ENCODE results near the gene TRA2B. TPM values are rescaled to one million over a fixed set of nuclear protein-coding genes. Genes with fewer than 3 reads are reported as not detected.

Gene TRA2B
- total RNA-seq, 1 experiment from 2014 or later = 328 TPM

DNA sequence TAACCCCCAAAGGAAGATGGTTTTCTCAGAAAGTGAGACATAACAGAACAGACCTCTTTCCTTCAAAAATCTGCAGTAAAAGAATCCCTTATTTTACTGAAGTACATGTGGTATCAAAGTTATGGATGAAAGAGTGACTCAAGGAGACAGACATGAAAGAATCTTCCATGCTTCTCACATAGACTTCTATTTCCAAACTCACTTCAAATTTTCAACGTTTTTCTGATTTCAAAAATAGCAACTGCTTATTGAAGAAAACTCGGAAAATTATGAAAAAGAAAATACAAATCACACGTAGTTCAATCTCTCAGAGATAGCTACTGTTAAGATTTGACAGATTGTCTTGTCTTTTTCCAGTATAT lies 39.8 kb upstream of the TRA2B start:
- H3K36me3 ChIP-seq (ENCODE audit: insufficient read depth, low read length) = no peaks in the 10 kb centered on the region
- no peak overlapping the region for H3K9ac ChIP-seq (ENCODE audit: low read length)
- H3K9me2 ChIP-seq (replicated peaks; ENCODE audit: insufficient read depth, low read length) = no peaks in the 10 kb centered on the region
- H3K27ac ChIP-seq (ENCODE audit: low read length) = no peak overlapping the region
- H3K79me2 ChIP-seq (ENCODE audit: low read length) = no peaks in the 10 kb centered on the region
- DNase-seq = no peak
- H3K4me2 ChIP-seq (ENCODE audit: low read depth, low read length, poor library complexity, severe bottlenecking) = no peak overlapping the region
- no peaks in the 10 kb centered on the region for H3K4me1 ChIP-seq (ENCODE audit: low read length)
- H3K9me3 ChIP-seq (ENCODE audit: low read length) = no peaks in the 10 kb centered on the region
- no peak overlapping the region for H3K4me3 ChIP-seq (ENCODE audit: low read length)
- no peaks in the 10 kb centered on the region for H4K20me1 ChIP-seq (ENCODE audit: insufficient read depth, low read depth, low read length)
- no peaks in the 10 kb centered on the region for H3K27me3 ChIP-seq (ENCODE audit: low read length)
- no peak overlapping the region for H2AFZ ChIP-seq (ENCODE audit: low read length)

DNA sequence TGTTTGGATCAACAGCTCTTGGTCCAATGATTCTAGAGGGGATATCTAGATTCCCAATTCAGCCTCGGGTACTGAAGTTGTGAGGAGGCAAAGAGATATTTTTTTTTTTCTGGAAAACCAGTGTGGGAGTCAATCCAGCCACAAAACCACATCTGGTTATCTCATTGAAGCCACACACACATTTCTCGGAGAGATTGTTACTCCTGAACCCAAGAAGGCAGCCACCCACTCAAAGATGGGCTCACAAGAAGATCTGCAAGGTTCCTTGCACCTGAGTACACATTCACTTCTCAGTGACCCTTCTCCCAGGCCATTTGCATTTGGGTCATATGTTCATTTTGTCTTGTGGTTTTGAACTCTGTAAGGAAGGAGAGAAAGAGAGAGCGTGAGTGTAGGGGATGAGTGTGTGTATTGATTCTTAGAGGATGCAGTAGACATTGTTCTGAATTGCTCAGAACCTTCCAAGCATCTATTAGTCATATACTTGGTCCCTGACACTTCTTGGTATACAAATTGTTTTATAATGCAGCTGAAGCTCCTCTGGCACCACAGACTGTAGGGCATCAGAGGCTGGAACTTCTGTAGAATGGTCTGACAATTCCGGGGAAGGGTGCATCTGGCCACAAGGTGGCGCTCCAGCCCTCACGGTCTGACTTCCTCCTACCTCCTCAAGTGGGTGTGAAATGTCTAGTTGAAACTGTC lies 39.3 kb upstream of the TRA2B start:
- Histone ChIP-seq H3K4me3 (ENCODE audit: low read length) (no peak overlapping the region), H3K79me2 (ENCODE audit: low read length) (no peaks in the 10 kb centered on the region), H2AFZ (ENCODE audit: low read length) (no peak overlapping the region), H3K9me2 (replicated peaks; ENCODE audit: insufficient read depth, low read length) (no peaks in the 10 kb centered on the region), H3K9me3 (ENCODE audit: low read length) (no peaks in the 10 kb centered on the region), H3K9ac (ENCODE audit: low read length) (no peak overlapping the region), H3K4me1 (ENCODE audit: low read length) (no peaks in the 10 kb centered on the region), H4K20me1 (ENCODE audit: insufficient read depth, low read depth, low read length) (no peaks in the 10 kb centered on the region), H3K27me3 (ENCODE audit: low read length) (no peaks in the 10 kb centered on the region), H3K27ac (ENCODE audit: low read length) (no peak overlapping the region), H3K36me3 (ENCODE audit: insufficient read depth, low read length) (no peaks in the 10 kb centered on the region), H3K4me2 (ENCODE audit: low read depth, low read length, poor library complexity, severe bottlenecking) (no peak overlapping the region)
- peak; percentile 94 for DNase-seq

DNA sequence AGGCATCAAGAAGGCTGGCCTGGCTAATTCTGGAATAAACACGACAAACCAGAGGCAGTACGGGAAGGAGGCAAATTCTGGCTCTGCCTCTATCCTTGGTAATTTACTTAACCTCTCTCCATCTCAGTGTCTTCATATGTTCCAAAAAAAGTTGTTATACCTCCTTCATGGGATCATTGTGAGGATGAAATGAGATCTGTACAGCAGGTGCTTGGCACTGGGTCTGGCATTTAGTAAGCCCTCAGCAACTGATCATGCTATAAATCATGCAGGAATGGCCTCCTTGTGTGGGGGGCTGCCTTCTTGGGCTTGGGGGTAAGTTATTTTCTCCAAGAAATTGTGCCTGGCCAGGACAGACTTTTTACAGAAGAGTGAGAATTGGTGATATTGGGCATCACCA lies 38.3 kb upstream of the TRA2B start:
- Histone ChIP-seq H2AFZ (ENCODE audit: low read length) (no peak overlapping the region), H3K4me3 (ENCODE audit: low read length) (no peak overlapping the region), H3K9me2 (replicated peaks; ENCODE audit: insufficient read depth, low read length) (no peaks in the 10 kb centered on the region), H3K4me2 (ENCODE audit: low read depth, low read length, poor library complexity, severe bottlenecking) (no peak overlapping the region), H3K27ac (ENCODE audit: low read length) (no peak overlapping the region), H3K27me3 (ENCODE audit: low read length) (no peaks in the 10 kb centered on the region), H3K36me3 (ENCODE audit: insufficient read depth, low read length) (no peaks in the 10 kb centered on the region), H3K79me2 (ENCODE audit: low read length) (no peaks in the 10 kb centered on the region), H3K4me1 (ENCODE audit: low read length) (no peaks in the 10 kb centered on the region), H4K20me1 (ENCODE audit: insufficient read depth, low read depth, low read length) (no peaks in the 10 kb centered on the region), H3K9me3 (ENCODE audit: low read length) (no peaks in the 10 kb centered on the region), H3K9ac (ENCODE audit: low read length) (no peak overlapping the region)
- DNase-seq = no peak

- DNase-seq = no peak
- Histone ChIP-seq H3K79me2 (ENCODE audit: low read length) (no peaks in the 10 kb centered on the region), H2AFZ (ENCODE audit: low read length) (no peak overlapping the region), H3K27ac (ENCODE audit: low read length) (no peak overlapping the region), H3K9me2 (replicated peaks; ENCODE audit: insufficient read depth, low read length) (no peaks in the 10 kb centered on the region), H3K9ac (ENCODE audit: low read length) (no peak overlapping the region), H3K36me3 (ENCODE audit: insufficient read depth, low read length) (no peaks in the 10 kb centered on the region), H4K20me1 (ENCODE audit: insufficient read depth, low read depth, low read length) (no peaks in the 10 kb centered on the region), H3K9me3 (ENCODE audit: low read length) (no peaks in the 10 kb centered on the region), H3K27me3 (ENCODE audit: low read length) (no peaks in the 10 kb centered on the region), H3K4me2 (ENCODE audit: low read depth, low read length, poor library complexity, severe bottlenecking) (no peak overlapping the region), H3K4me1 (ENCODE audit: low read length) (no peaks in the 10 kb centered on the region), H3K4me3 (ENCODE audit: low read length) (no peak overlapping the region)
Measured at GRCh38 chr3:185971579-185971978, 33.8 kb upstream of the TRA2B start.

DNA sequence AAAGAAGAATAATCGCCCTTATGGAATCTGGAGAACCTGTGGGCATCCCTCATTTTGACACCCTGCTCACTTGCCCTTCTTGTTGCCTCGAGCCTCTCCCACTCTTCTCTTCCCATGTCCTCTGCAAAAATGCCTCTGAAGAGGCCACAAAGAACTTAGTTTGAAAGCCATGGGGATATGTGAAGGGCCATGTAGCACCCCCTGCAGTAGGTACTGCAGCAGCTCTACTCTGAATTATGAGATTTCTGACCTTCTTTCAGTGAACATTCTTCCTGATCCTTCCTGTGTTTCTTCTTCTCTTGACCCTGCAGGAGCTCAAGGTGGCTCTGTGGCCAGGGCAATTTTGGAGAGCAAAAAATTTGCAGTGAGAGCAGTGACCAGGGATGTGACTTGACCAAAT lies 30.4 kb upstream of the TRA2B start:
- peak; percentile 60 for DNase-seq
- Histone ChIP-seq H3K4me2 (ENCODE audit: low read depth, low read length, poor library complexity, severe bottlenecking) (no peak overlapping the region), H3K9me2 (replicated peaks; ENCODE audit: insufficient read depth, low read length) (no peaks in the 10 kb centered on the region), H4K20me1 (ENCODE audit: insufficient read depth, low read depth, low read length) (no peaks in the 10 kb centered on the region), H2AFZ (ENCODE audit: low read length) (no peak overlapping the region), H3K27me3 (ENCODE audit: low read length) (no peaks in the 10 kb centered on the region), H3K36me3 (ENCODE audit: insufficient read depth, low read length) (no peaks in the 10 kb centered on the region), H3K79me2 (ENCODE audit: low read length) (no peaks in the 10 kb centered on the region), H3K9me3 (ENCODE audit: low read length) (no peaks in the 10 kb centered on the region), H3K4me1 (ENCODE audit: low read length) (no peaks in the 10 kb centered on the region), H3K4me3 (ENCODE audit: low read length) (no peak overlapping the region), H3K27ac (ENCODE audit: low read length) (no peak overlapping the region), H3K9ac (ENCODE audit: low read length) (no peak overlapping the region)

- Histone ChIP-seq H3K27ac (ENCODE audit: low read length) (no peak overlapping the region), H4K20me1 (ENCODE audit: insufficient read depth, low read depth, low read length) (no peaks in the 10 kb centered on the region), H3K9me3 (ENCODE audit: low read length) (no peaks in the 10 kb centered on the region), H3K27me3 (ENCODE audit: low read length) (no peaks in the 10 kb centered on the region), H3K36me3 (ENCODE audit: insufficient read depth, low read length) (no peaks in the 10 kb centered on the region), H3K9ac (ENCODE audit: low read length) (no peak overlapping the region), H3K9me2 (replicated peaks; ENCODE audit: insufficient read depth, low read length) (no peaks in the 10 kb centered on the region), H3K79me2 (ENCODE audit: low read length) (no peaks in the 10 kb centered on the region), H3K4me2 (ENCODE audit: low read depth, low read length, poor library complexity, severe bottlenecking) (no peak overlapping the region), H3K4me3 (ENCODE audit: low read length) (no peak overlapping the region), H2AFZ (ENCODE audit: low read length) (no peak overlapping the region), H3K4me1 (ENCODE audit: low read length) (no peaks in the 10 kb centered on the region)
- DNase-seq = no peak
Measured at GRCh38 chr3:185966655-185967054, 28.8 kb upstream of the TRA2B start.

DNA sequence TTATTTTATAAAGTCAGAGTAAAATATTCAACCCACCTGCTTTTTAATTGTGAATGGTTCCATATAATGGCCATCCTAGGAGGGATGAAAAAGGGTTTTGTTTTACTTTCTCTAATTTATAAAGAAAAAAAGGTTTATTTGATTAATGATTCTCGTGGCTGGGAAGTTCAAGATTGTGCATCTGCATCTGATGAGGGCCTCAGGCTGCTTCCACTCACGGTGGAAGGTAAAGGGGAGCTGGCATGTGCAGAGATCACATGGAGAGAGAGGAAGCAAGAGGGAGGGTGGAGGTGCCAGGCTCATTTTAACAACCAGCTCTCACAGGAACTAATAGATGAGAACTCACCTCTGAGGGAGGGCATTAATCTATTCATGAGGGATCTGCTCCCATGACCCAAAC lies 27.7 kb upstream of the TRA2B start:
- DNase-seq = no peak
- H3K4me1 ChIP-seq (ENCODE audit: low read length) = no peaks in the 10 kb centered on the region
- H3K9me3 ChIP-seq (ENCODE audit: low read length) = no peaks in the 10 kb centered on the region
- H3K4me2 ChIP-seq (ENCODE audit: low read depth, low read length, poor library complexity, severe bottlenecking) = no peak overlapping the region
- H3K9me2 ChIP-seq (replicated peaks; ENCODE audit: insufficient read depth, low read length) = no peaks in the 10 kb centered on the region
- no peak overlapping the region for H3K4me3 ChIP-seq (ENCODE audit: low read length)
- H3K27ac ChIP-seq (ENCODE audit: low read length) = no peak overlapping the region
- H3K79me2 ChIP-seq (ENCODE audit: low read length) = no peaks in the 10 kb centered on the region
- H3K27me3 ChIP-seq (ENCODE audit: low read length) = no peaks in the 10 kb centered on the region
- no peak overlapping the region for H3K9ac ChIP-seq (ENCODE audit: low read length)
- no peak overlapping the region for H2AFZ ChIP-seq (ENCODE audit: low read length)
- H4K20me1 ChIP-seq (ENCODE audit: insufficient read depth, low read depth, low read length) = no peaks in the 10 kb centered on the region
- H3K36me3 ChIP-seq (ENCODE audit: insufficient read depth, low read length) = no peaks in the 10 kb centered on the region

DNA sequence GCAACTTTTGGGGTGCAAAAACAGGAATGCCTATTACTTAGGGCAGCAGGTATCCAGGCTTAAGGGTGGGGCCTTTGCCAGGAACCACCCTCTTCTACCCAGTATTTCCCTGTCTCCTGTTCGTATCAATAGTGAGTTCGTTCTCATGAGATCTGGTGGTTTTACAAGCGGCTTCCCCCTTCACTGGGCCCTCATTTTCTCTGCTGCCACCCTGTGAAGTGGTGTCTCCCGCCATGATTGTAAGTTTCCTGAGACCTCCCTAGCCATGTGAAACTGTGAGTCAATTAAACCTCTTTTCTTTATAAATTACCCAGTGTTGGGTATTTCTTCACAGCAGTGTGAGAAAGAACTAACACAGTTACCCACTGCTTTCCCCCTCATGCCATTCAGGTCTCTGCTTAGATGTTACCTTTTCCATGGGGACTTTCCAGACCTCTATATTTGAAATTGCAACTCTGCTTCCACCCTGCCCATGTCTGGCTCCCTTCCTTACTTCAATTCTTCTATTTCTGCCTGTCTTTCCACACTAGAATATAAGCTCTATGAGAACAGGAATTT lies 23.9 kb upstream of the TRA2B start:
- H3K36me3 ChIP-seq (ENCODE audit: insufficient read depth, low read length) = no peaks in the 10 kb centered on the region
- no peaks in the 10 kb centered on the region for H3K9me2 ChIP-seq (replicated peaks; ENCODE audit: insufficient read depth, low read length)
- no peak overlapping the region for H3K4me2 ChIP-seq (ENCODE audit: low read depth, low read length, poor library complexity, severe bottlenecking)
- no peak overlapping the region for H3K27ac ChIP-seq (ENCODE audit: low read length)
- H3K27me3 ChIP-seq (ENCODE audit: low read length) = no peaks in the 10 kb centered on the region
- no peak overlapping the region for H3K9ac ChIP-seq (ENCODE audit: low read length)
- H2AFZ ChIP-seq (ENCODE audit: low read length) = no peak overlapping the region
- DNase-seq = no peak
- 0 out of 2 replicates have a peak, but pooled peaks cover 4% of the 10 kb centered on the region for H3K4me1 ChIP-seq (ENCODE audit: low read length)
- no peaks in the 10 kb centered on the region for H3K79me2 ChIP-seq (ENCODE audit: low read length)
- H3K4me3 ChIP-seq (ENCODE audit: low read length) = no peak overlapping the region
- H4K20me1 ChIP-seq (ENCODE audit: insufficient read depth, low read depth, low read length) = no peaks in the 10 kb centered on the region
- no peaks in the 10 kb centered on the region for H3K9me3 ChIP-seq (ENCODE audit: low read length)

Data from Karpas-422 (cell line).